T follicular helper cell (primary cell): Measurements from ENCODE around the gene CARS2.
"Not testable (repeated sequence)": the region's sequence is repeated elsewhere in the genome, so short reads cannot be mapped to it uniquely, and the experiment has no call there.

ENCODE experiments used
- DNase-seq: peaks from one replicate; pipeline ENCODE4 v3.0.0-alpha.2; 2020; ENCODE audit warnings: low read depth

Gene CARS2

GRCh38 chr13:110637747-110638146, 68.2 kb downstream of the CARS2 start:
- no peak for DNase-seq

DNA sequence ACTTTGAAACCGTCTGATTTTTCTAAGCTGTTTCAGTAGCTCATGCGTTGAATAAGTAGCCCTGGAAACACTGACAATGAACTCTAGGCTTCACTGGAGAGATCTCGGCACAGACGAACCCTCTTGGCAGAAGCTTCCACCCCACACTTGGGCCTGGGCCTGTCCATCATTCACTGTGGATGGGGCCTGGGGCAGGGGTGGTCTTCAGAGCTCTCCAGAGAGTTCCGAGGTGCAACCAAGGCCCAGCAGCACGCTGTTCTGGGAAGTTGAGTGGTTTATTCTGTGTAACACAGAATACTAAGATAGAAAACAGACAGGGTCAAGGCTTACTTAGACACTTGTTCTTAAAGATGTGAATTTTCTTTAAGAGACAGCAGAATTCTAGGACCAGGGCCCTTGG, 68.6 kb downstream of the CARS2 start:
- DNase-seq = no peak

- DNase-seq = no peak
These were observed 69.2 kb downstream of the CARS2 start for GRCh38 chr13:110636701-110637201.

DNA sequence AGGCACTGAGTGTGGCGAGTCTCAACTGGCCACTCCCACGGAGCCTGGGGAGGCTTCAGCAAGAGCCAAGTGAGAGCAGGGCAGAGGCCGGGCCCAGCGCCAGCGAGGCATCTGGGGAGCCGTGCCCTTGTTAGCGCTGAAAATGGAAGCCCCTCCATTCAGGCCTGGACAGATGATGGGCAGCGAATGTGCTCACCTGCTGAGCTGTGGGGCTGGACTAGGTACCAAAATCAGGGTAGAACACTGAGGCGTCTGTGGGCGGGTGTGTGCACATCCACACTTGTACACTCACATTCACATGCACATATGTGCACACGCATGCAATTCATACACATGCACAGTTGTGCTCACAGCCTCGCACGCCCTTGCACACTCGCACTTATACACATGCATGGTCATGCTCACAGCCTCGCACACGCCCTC, 69.9 kb downstream of the CARS2 start:
- no peak for DNase-seq

DNA sequence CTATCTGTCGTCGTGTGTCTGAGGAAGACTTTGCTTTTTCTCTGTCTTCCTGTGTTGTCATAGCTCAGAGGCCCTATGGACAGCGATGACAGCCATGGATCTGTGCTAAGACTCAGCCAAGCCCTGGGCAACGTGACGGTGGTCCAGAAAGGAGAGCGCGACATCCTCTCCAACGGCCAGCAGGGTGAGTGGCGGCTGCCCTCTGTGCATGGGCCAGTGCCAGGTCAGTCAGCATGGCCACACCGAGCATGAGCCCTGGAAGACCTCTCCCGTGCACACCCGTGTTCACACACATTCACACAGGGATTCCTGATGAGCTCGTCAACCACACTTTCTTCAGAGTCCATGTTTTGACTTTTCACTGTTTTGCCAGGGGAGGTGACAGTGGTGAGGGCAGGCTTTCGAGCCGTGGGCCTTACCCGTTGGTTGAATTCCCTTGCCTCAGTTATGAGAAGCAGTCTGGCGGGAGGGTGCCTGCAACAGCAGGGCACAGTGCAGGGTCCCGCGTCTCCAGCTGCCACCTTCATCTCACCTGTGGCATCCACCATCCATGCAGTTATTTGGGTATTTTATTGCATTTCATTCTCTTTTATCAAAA, 70.4 kb downstream of the CARS2 start:
- no peak for DNase-seq

DNA sequence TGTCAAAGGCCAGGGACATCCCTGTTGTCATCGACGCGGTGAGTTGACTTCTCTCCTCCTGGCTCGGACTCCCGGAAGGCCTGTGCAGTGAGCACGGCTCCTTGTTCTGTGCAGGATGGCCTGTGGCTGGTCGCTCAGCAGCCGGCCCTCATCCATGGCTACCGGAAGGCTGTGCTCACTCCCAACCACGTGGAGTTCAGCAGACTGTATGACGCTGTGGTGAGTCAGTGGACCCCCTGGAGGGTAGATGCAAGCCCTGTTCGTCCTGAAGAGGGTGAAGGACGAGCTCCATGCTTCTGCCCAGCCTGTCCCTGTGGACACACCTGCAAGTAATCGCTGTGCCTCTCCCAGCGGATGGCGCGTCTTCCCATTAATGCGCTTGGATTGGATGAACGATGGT, 71.4 kb downstream of the CARS2 start:
- no peak for DNase-seq

DNA sequence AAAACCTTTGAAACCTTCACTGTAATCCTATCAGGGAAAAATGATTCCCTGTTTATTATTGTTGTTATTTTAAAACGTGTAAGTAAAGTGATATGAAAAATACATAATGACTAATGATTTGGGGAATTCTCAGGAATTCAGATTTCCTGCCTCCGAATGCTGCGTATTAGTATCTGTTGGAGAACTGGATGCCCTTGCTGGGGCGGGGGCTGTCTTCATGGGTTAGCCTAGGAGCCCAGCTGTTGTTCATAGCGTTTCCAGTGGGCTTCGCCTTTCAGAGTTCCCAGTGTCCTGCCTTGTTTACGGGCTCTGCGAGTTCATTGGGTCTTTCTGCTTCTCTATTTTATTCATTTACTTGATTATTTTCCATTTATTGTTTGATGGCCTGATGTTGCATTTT, 72.1 kb downstream of the CARS2 start:
- no peak for DNase-seq

GRCh38 chr13:110632255-110632654, 73.7 kb downstream of the CARS2 start:
- not testable (repeated sequence) for DNase-seq

DNA sequence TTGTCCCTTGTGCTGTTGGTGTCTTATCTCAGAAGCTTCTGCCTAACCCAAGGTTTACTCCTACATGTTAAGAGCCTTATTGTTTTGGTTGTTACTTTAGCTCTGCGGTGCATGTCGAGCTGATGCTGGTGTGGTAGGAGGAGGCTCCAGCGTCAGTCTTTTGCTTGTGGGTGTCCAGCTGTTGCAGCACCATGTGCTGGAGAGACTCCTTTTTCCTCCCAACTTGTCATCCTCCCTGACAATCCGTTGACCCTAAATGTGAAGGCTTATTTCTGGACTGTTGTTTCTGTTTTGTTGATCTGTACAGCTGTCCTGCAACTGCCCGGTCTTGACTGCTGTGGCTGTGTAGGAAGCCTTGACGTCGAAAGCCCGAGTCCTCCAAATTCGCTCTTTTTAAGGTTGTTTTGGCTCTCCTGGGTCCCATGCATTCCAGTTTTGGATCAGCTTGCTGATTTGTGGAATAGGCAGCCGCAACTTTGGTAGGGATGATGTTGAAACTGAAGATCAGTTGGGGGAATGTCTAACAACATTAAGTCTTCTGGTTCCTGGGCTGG, 75.3 kb downstream of the CARS2 start:
- no peak for DNase-seq

DNA sequence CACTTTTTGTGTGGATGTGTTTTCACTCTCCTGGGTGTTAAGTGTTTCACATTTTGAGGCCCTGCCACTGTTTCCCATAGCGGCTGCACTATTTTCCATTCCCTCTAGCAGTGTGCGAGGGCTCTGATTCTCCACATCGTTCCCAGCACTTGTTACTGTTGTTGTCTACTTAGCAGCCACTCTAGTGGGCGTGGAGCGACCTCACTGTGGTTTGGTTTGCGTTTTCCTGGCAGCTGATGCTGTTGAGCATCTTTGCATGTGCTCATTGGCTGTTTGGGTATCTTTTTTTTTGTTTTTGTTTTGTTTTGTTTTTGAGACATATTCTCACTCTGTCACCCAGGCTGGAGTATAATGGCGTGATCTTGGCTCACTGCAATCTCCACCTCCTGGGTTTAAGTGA, 76.2 kb downstream of the CARS2 start:
- no peak for DNase-seq

DNA sequence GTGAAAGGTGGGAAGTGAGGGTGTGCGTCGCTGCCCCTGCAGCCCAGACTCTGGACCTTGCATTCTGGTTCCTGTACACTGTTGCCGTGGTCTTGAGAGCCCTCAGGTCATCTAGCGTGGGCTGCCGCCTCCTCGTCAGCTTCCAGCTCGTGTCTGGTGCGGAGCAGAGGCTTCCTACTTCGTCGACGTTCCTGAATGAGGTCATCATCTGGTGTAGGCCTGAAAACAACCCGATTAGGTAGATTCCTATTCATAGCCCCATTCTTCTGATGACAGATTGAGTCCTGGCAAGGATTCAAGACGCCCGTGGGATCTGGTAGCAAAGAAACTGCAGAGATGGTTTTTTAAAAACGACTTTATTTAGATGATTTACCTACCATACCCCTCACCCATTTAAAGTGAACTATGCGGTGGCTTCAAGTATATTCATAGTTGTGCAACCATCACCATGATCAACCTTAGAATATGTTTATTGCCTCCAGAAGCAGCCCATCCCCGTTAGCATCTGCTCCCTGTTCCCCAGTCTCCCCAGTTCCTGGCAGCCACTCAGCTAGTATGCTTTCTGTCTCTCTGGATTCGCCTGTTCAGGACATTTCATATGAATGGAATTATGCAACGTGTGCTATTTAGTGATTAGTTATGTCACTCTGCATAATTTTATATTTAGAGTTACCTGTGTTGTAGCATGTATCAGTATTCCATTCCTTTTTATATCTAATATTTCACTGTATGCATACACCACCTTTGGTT, 76.8 kb downstream of the CARS2 start:
- DNase-seq = no peak

- DNase-seq = no peak
These were observed 77.5 kb downstream of the CARS2 start for GRCh38 chr13:110628477-110628793.

DNA sequence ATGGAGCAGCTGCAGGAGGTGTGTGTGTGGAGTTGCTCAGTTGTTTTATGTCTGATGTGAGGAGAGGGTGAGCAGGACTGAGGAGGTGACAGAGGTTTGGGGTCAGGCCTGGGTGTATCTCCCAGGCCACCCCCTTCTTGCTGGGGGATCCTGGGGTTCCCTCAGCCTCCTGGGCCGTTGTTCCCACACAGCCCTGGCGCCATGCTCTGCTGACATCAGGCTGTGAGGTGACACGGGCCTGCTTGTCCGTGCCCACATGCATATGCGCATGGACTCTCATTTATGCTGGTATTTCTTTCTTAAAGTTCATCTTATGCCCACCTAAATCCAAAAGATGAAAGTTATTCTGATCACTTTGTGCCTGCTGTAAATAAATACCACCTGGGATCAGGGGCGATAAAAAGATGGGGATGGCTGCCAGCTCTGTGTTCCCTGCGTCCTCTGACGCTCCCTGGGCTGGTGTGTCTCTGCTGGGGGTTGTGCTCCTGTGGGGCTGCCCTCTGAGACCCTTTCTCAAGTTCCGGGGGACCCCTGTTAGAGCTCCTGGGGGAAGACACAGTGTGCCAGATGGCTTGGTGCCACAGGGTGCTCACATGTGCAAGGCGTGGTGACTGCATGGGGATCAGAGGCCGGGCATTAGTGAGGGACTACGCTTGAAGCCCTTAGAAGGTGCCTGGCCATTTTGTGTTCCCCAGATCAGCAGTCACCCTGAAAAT, 78.0 kb downstream of the CARS2 start:
- DNase-seq = no peak

DNA sequence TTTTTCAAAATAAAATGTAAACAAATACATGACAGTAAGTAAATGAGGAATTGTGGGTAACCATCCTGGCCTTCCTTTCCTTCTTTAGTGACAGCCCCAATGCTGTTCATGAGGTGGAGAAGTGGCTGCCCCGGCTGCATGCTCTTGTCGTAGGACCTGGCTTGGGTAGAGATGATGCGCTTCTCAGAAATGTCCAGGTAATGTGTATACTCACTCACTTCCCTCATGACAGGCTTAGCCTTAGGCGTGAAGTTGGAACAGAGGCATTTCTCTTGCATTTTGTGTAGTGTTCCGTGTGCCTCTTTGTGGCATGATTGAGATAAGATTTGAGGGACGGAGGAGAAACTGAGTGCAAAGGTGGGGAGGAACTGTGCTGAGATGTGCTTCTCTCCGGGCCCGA, 78.6 kb downstream of the CARS2 start:
- DNase-seq = no peak

GRCh38 chr13:110626521-110626920, 79.4 kb downstream of the CARS2 start:
- DNase-seq = no peak

GRCh38 chr13:110625771-110626321, 80.1 kb downstream of the CARS2 start:
- DNase-seq = no peak

GRCh38 chr13:110624766-110625756, 80.9 kb downstream of the CARS2 start:
- DNase-seq = no peak

DNA sequence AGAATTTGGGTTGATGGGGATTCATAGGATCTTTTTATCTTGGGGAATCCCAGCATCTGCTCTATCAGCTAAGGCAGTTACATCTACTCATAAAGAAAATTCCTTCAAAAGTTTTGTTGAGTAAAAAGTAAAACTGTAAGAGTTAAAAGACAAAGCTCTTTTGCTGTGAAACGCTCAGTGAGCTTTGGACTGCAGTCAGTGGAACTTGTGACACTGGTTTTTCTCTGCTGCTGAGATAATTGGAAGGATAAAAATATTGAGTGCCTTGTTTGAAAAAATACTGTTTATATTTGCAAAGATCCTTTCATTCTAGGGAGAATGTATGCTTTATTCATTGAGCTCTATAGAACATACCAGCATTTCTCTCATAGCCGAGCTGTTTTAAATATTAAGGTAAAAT, 85.3 kb downstream of the CARS2 start:
- no peak for DNase-seq

DNA sequence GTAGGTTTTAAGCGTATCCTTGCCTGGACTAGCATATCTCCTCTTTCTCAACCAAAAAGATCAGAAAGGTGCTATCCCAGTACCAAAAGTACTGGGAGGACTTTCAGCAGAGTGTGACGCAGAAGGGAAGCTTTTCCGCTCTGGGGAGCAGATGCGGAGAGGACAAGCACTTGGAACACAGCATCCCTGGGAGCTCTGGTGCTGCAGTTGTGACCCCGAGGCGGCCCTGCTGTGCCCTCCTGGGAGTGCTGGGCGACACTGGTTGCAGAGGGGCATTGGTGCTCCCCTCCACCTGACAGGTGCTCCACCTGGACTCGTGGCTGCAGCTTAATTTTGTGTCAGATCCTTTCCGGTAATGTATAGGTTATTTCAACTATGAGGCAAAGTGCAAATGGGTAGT, 87.1 kb downstream of the CARS2 start:
- no peak for DNase-seq

GRCh38 chr13:110618167-110618566, 87.7 kb downstream of the CARS2 start:
- no peak for DNase-seq

- no peak for DNase-seq
These were observed 88.4 kb downstream of the CARS2 start for GRCh38 chr13:110617321-110618072.
